ENCODE data around the gene KCNQ1.

DNA sequence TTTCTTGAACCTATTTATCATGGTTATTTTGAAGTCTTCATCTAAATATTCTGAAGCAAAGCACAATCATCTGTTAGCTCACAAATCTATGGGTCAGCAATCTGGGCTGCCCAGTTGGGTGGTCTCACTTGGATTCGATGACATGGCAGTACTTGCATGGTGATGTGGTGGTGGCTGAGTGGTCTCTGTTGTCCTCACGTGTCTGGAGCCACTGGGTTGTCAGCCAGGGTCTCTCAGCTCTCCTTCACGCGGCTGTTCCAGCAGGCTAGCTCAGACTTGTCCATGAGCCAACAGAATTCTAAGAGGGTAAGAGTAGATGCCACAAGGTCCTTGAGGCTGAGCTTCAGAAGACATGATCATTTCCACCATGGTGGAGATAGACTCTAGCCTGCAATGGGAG is 321.4 kb downstream of the KCNQ1 start:
- TF ChIP-seq, protein P1, sequence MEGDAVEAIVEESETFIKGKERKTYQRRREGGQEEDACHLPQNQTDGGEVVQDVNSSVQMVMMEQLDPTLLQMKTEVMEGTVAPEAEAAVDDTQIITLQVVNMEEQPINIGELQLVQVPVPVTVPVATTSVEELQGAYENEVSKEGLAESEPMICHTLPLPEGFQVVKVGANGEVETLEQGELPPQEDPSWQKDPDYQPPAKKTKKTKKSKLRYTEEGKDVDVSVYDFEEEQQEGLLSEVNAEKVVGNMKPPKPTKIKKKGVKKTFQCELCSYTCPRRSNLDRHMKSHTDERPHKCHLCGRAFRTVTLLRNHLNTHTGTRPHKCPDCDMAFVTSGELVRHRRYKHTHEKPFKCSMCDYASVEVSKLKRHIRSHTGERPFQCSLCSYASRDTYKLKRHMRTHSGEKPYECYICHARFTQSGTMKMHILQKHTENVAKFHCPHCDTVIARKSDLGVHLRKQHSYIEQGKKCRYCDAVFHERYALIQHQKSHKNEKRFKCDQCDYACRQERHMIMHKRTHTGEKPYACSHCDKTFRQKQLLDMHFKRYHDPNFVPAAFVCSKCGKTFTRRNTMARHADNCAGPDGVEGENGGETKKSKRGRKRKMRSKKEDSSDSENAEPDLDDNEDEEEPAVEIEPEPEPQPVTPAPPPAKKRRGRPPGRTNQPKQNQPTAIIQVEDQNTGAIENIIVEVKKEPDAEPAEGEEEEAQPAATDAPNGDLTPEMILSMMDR (IDR thresholded peaks at IDR 0.05; ENCODE audit: extremely low read depth in 1 of 2, insufficient read depth in 1 of 2, low read depth in 1 of 2, low read length in 2 of 2), result no peak
- TF ChIP-seq POLR2AphosphoS5 (IDR thresholded peaks at IDR 0.05; ENCODE audit: insufficient read depth, low read depth, low read length), result no peak
- TF ChIP-seq POLR2A (IDR thresholded peaks at IDR 0.05; ENCODE audit: low read depth, low read length), result no peak
- TF ChIP-seq JUN (IDR thresholded peaks at IDR 0.05; ENCODE audit: borderline replicate concordance, insufficient read depth, insufficient read length, low read depth), result no peak
- no peak for TF ChIP-seq MAX (IDR thresholded peaks at IDR 0.05; ENCODE audit: insufficient read depth, insufficient read length)
- no peak for TF ChIP-seq EZH2 (IDR thresholded peaks at IDR 0.05; ENCODE audit: borderline replicate concordance, low read depth, low read length, severe bottlenecking)
- no peak for TF ChIP-seq GATA2 (IDR thresholded peaks at IDR 0.05; ENCODE audit: insufficient read depth, insufficient read length, low read depth, low read length)
- TF ChIP-seq MYC (IDR thresholded peaks at IDR 0.05; ENCODE audit: low read depth, low read length), result no peak
